Measurements from ENCODE around the gene GPC1.

DNA sequence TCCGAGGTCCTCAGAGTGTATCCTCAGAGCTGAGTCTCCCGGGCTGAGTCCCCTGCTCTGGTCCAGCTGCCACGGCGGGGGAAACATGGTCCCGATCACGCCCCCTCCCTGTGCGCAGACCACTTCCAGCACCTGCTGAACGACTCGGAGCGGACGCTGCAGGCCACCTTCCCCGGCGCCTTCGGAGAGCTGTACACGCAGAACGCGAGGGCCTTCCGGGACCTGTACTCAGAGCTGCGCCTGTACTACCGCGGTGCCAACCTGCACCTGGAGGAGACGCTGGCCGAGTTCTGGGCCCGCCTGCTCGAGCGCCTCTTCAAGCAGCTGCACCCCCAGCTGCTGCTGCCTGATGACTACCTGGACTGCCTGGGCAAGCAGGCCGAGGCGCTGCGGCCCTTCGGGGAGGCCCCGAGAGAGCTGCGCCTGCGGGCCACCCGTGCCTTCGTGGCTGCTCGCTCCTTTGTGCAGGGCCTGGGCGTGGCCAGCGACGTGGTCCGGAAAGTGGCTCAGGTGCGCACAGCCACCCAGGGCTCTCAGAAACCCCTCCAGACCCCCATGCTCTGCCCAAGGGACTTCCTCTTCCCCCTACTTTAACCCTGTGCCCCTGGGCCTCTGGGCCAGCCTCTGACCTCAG, 26.7 kb downstream of the GPC1 start:
- TF ChIP-seq, protein P1, sequence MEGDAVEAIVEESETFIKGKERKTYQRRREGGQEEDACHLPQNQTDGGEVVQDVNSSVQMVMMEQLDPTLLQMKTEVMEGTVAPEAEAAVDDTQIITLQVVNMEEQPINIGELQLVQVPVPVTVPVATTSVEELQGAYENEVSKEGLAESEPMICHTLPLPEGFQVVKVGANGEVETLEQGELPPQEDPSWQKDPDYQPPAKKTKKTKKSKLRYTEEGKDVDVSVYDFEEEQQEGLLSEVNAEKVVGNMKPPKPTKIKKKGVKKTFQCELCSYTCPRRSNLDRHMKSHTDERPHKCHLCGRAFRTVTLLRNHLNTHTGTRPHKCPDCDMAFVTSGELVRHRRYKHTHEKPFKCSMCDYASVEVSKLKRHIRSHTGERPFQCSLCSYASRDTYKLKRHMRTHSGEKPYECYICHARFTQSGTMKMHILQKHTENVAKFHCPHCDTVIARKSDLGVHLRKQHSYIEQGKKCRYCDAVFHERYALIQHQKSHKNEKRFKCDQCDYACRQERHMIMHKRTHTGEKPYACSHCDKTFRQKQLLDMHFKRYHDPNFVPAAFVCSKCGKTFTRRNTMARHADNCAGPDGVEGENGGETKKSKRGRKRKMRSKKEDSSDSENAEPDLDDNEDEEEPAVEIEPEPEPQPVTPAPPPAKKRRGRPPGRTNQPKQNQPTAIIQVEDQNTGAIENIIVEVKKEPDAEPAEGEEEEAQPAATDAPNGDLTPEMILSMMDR (conservative IDR thresholded peaks at IDR 0.05; ENCODE audit: low read depth in 2 of 2): no peak
- TF ChIP-seq, protein P2, sequence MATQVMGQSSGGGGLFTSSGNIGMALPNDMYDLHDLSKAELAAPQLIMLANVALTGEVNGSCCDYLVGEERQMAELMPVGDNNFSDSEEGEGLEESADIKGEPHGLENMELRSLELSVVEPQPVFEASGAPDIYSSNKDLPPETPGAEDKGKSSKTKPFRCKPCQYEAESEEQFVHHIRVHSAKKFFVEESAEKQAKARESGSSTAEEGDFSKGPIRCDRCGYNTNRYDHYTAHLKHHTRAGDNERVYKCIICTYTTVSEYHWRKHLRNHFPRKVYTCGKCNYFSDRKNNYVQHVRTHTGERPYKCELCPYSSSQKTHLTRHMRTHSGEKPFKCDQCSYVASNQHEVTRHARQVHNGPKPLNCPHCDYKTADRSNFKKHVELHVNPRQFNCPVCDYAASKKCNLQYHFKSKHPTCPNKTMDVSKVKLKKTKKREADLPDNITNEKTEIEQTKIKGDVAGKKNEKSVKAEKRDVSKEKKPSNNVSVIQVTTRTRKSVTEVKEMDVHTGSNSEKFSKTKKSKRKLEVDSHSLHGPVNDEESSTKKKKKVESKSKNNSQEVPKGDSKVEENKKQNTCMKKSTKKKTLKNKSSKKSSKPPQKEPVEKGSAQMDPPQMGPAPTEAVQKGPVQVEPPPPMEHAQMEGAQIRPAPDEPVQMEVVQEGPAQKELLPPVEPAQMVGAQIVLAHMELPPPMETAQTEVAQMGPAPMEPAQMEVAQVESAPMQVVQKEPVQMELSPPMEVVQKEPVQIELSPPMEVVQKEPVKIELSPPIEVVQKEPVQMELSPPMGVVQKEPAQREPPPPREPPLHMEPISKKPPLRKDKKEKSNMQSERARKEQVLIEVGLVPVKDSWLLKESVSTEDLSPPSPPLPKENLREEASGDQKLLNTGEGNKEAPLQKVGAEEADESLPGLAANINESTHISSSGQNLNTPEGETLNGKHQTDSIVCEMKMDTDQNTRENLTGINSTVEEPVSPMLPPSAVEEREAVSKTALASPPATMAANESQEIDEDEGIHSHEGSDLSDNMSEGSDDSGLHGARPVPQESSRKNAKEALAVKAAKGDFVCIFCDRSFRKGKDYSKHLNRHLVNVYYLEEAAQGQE (IDR thresholded peaks at IDR 0.05; ENCODE audit: unreplicated experiment): no peak
- TF ChIP-seq EZH2 (IDR thresholded peaks at IDR 0.05; ENCODE audit: low read depth, unreplicated experiment) (no peak), EZH2phosphoT487 (IDR thresholded peaks at IDR 0.05; ENCODE audit: unreplicated experiment) (no peak), NANOG (IDR thresholded peaks at IDR 0.05; ENCODE audit: borderline replicate concordance) (no peak), ZNF114 (CRISPR knock-in tag; IDR thresholded peaks at IDR 0.05) (no peak), POLR2AphosphoS5 (IDR thresholded peaks at IDR 0.05; ENCODE audit: low read depth) (no peak), CREB1 (CRISPR knock-in tag; IDR thresholded peaks at IDR 0.05; ENCODE audit: low read depth) (no peak), JUNB (IDR thresholded peaks at IDR 0.05; ENCODE audit: unreplicated experiment) (no peak), ZNF331 (CRISPR knock-in tag; IDR thresholded peaks at IDR 0.05; ENCODE audit: low read depth) (no peak)
- TF ChIP-seq, protein P3, sequence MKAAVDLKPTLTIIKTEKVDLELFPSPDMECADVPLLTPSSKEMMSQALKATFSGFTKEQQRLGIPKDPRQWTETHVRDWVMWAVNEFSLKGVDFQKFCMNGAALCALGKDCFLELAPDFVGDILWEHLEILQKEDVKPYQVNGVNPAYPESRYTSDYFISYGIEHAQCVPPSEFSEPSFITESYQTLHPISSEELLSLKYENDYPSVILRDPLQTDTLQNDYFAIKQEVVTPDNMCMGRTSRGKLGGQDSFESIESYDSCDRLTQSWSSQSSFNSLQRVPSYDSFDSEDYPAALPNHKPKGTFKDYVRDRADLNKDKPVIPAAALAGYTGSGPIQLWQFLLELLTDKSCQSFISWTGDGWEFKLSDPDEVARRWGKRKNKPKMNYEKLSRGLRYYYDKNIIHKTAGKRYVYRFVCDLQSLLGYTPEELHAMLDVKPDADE (IDR thresholded peaks at IDR 0.05): no peak
